GM19023 (cell line): ENCODE results near the gene RCOR1.

ENCODE experiments used
- ATAC-seq: cut with Tn5 transposase; IDR thresholded peaks from one replicate; pipeline ENCODE4 v1.9.1; 2021; ENCODE audit warnings: mild to moderate bottlenecking, moderate library complexity; ENCODE audit not compliant: unreplicated experiment

RCOR1 gene

GRCh38 chr14:102770147-102771123 is 178.0 kb downstream of the RCOR1 start:
- ATAC-seq = no peak

GRCh38 chr14:102771144-102771543 is 178.7 kb downstream of the RCOR1 start:
- no peak for ATAC-seq

GRCh38 chr14:102772781-102773570 is 180.5 kb downstream of the RCOR1 start:
- no peak for ATAC-seq

- ATAC-seq = peak; percentile 24
Observed at GRCh38 chr14:102774391-102775153, 182.1 kb downstream of the RCOR1 start.

- ATAC-seq = no peak
Observed at GRCh38 chr14:102775855-102776760, 183.7 kb downstream of the RCOR1 start.

GRCh38 chr14:102776761-102777710 is 184.6 kb downstream of the RCOR1 start, which contains the start of gene TRAF3:
TSS of gene TRAF3 (plus strand) at chr14:102777449. CDS start at chr14:102870202, 92,753 bp downstream.
- ATAC-seq = peak; percentile 56

GRCh38 chr14:102777711-102778337 is 185.4 kb downstream of the RCOR1 start:
- peak; percentile 25 for ATAC-seq

- ATAC-seq = no peak
Observed at GRCh38 chr14:102778338-102779083, 186.1 kb downstream of the RCOR1 start.

GRCh38 chr14:102779084-102779462 is 186.6 kb downstream of the RCOR1 start:
- ATAC-seq = no peak

- ATAC-seq = no peak
Observed at GRCh38 chr14:102779574-102780315, 187.3 kb downstream of the RCOR1 start.
